Forelimb muscle (tissue), 1 donor: ENCODE measurements around the gene ZMAT3. TPM values are rescaled to one million over a fixed set of nuclear protein-coding genes. Genes with fewer than 3 reads are reported as not detected.
"Not testable (repeated sequence)": the region's sequence is repeated elsewhere in the genome, so short reads cannot be mapped to it uniquely, and the experiment has no call there.

ENCODE experiments used
- DNase-seq: peaks from one replicate; pipeline ENCODE4 v3.0.0-alpha.2; 2013; ENCODE audit warnings: low read depth
- polyA plus RNA-seq: library from polyadenylated mRNA; unstranded; fragments of 120-200 nt; gene quantifications from one replicate; pipeline ENCODE4 v1.2.1, GENCODE V29; 2013; ENCODE audit not compliant: insufficient read length

ZMAT3 gene
- polyA plus RNA-seq, 1 donor = 5.7 TPM

DNA sequence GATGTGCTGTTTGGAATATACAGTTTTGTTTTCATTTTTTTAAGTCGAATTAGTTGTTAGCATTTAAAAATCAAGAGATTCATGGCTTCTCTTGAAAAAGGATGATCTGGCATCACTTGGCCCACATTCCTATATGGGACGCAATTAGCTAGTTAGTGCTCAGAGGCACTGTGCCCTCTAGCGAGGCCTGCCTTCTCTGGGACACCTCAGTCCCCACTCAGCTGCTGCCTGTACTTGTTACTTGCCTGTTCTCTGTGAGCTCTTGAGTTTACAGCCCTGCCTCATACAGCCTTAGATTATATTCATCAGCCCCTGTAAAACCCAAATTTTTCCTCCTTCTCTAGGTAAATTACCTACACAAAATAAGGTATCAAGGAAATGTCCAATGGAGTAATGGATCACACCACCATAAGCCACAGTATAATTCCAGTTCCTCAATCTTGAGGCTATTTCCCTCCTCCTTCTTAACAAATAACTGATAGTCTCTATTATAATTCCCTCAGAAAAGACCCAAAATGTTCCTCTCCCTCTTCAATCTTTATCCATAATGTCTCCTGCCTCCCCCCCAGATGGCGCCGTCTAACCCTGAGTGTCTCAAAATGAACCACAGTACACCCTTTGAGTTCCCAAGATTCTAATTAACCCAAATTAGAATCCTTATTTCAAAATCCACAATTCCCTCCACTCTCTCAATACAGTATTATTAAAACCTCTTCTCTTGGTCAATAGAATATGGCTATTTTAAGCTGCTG, 2.7 kb downstream of the ZMAT3 start:
- DNase-seq = no peak

DNA sequence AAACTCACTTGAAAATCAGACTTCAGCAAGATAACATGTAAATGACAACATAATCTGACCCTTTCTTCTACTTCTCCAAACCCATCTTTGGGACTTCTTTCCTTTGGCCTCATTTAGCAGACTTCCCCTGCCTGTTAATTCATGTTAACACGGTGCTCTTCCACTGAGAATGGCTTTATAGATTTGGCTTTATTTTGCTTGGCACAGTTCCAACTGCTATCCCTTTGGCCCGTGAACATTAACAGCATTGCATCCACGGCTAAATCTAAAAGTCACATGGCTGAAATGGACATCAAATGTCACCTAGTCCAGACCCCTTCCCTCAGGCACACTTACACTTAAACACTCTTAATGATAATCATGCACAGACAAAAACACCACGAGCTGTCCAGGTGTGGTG, 3.8 kb downstream of the ZMAT3 start:
- DNase-seq = no peak

DNA sequence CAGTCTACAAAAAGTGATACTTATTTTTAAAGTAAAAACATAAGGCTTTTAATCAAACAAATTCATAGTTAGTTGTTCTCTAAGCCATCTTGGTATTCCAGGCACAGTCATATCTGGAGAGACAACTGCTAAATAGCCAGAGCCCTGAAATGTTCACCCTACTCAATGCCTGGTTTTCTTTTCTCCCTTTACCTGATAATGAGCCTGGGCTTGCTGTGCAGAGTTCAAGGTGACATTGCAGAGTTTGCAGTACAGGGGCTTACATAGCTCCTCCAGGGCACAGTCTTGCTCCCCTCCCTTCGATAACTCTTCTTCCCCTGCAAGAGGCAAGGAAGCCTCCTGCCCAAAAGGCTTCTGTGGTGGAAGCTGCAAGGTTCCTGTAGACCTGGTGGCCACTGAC, 4.3 kb downstream of the ZMAT3 start:
- DNase-seq = no peak

DNA sequence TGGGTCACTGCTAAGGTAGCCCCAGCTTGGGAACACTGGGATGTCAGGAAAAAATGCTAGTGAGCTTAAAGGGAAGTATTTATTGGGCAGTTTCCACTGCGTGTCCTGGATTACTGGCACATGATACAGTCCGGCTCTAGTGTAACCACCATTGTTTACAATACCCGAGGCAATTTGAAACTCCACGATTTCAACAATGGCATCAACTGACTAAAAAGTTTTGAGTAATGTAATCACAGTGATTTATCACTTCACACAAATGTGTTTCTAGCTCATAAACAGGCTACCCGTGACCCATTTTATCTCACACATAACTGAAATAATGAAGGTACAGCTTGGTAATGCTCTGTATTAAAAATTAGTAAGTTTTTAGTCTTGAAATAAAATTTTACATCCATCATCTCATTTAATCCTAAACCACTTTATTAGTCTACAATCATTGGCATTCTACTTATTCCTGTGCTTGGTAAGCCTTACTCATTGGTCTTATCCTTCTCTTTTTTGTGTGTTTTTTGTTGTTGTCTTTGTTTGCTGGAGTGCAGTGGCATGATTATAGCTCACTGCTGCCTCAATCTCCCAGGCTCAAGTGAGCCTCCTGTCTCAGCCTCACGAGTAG, 7.6 kb downstream of the ZMAT3 start:
- no peak for DNase-seq

DNA sequence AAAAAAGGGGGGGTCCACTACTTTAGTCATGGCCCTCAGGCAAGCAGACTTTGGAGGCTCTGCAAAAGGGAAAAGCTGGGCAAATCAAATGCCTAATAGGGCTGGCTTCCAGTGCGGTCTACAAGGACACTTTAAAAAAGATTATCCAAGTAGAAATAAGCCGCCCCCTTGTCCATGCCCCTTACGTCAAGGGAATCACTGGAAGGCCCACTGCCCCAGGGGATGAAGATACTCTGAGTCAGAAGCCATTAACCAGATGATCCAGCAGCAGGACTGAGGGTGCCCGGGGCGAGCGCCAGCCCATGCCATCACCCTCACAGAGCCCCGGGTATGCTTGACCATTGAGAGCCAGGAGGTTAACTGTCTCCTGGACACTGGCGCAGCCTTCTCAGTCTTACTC, 15.3 kb downstream of the ZMAT3 start:
- DNase-seq = no peak

DNA sequence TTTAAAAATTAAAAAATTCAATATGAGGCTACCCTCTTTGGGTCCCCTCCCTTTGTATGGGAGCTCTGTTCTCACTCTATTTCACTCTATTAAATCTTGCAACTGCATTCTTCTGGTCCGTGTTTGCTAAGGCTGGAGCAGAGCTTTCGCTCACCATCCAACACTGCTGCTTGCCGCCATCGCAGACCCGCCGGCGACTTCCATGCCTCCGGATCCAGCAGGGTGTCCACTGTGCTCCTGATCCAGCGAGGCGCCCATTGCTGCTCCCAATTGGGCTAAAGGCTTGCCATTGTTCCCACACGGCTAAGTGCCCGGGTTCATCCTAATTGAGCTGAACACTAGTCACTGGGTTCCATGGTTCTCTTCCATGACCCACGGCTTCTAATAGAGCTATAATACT, 17.0 kb downstream of the ZMAT3 start:
- DNase-seq = not testable (repeated sequence)

DNA sequence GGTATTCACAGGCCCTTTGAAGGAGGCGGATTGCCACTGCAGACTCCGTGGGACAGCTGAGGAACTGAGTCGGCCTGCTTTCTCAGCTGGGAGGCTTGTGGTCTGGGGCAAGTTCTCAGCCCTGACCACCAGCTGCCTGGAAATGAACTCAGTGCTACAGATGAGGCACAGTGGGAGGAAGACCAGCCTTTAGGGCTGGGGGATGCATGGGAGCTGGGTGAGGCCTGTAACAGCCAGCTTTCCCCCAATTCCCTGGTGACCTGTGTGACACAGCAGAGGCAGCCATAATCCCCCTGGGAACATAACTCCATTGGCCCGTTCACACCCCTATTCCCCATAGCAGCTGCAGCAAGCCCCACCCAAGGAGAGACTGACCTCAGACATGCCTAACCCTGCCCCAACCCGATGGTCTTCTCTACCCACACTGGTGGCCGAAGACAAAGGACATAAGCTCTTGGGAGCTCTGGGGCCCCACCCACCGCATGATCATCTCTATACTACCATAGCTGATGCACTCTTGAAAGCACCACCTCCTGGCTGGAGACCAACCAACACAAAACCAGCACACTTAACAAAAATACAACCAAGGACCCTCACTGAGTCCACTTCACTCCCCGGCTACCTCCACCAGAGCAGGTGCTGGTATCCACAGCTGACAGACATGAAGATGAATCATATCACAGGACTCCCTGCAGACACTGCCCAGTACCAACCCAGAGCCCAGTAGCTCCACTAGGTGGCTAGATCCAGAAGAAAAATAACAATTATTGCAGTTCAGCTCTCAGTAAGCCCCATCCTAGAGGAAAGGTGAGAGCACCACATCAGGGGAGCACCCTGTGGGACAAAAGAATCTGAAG, 24.9 kb downstream of the ZMAT3 start:
- no peak for DNase-seq

DNA sequence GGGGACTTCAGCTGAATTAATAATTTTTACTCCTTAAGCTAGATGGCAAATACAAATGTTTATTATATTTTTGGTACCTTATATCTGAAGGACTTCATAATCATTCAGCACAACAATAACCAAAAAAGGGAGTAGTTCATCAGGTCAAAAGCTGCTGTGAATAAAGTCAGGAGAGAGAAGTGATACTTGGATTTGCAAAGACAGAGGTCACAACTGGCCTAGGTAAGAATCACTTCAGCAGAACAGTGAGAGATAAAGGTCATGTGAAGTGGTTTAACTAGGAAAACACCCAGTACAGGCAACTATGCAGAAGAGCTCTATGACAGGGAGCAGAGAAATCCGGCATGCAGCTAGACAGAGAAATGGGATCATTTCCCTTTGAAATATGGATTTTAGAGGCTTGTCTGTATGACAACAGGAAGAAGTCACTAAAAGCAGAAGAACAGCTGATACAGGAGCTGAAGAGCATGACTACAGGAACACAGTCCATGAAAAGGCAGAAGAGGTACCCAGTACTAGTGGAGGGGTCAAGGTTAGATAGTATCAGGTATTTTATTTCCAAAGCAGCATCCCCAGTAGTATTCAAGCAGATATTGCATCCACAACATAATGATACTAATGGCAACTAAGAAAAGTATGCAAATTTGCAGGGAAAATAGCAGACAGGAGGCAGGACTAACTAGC, 25.7 kb downstream of the ZMAT3 start:
- DNase-seq = no peak

DNA sequence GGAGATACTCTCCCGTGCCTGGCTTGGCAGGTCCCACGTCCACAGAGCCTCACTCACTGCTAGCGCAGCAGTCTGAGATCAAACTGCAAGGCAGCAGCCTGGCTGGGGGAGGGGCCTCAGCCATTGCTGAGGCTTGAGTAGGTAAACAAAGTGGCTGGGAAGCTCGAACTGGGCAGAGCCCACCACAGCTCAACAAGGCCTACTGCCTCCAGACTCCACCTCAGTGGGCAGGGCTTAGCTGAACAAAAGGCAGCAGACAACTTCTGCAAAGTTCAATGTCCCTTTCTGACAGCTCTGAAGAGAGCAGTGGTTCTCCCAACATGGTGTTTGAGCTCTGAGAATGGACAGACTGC, 32.7 kb downstream of the ZMAT3 start:
- not testable (repeated sequence) for DNase-seq

DNA sequence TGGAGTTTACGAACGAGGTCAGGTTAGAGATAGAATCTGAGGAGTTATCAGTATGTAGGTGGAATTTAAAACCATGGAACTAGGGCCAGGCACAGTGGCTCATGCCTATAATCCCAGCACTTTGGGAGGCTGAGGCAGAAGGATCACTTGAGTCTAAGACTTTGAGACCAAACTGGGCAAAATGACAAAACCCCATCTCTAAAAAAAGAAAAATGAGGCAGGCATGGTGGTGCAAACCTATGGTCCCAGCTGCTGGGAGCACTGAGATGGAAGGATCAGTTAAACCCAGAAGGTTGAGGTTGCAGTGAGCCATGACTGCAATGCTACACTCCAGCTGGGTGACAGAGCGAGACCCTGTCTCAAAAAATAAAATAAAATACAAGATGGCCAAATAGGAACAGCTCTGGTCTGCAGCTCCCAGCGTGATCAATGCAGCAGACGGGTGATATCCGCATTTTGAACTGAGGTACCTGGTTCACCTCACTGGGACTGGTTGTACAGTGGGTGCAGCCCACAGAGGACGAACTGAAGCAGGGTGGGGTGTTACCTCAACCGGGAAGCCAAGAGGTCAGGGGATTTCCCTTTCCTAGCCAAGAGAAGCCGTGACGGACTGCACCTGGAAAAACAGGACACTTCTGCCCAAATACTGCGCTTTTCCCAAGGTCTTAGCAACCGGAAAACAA, 33.3 kb downstream of the ZMAT3 start:
- DNase-seq = no peak

DNA sequence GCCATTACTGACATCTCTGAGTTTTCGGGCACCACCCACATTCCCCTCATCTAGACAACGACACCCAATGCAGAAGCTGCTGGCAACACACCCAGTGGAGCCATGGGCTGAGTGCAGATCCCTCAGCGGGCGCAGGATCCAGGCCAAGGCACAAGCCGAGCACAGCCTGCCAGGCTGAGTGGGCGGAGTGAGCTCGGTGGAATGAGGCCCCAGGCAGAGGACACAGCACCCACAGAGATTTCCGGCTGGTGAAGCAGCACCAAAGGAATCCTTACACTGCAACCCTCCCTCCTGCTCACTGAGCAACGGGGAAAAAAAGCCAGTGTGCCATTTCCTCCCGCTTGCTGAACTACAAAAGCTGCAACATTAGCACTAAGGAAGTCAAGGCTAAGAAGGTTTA, 34.3 kb downstream of the ZMAT3 start:
- DNase-seq = no peak

DNA sequence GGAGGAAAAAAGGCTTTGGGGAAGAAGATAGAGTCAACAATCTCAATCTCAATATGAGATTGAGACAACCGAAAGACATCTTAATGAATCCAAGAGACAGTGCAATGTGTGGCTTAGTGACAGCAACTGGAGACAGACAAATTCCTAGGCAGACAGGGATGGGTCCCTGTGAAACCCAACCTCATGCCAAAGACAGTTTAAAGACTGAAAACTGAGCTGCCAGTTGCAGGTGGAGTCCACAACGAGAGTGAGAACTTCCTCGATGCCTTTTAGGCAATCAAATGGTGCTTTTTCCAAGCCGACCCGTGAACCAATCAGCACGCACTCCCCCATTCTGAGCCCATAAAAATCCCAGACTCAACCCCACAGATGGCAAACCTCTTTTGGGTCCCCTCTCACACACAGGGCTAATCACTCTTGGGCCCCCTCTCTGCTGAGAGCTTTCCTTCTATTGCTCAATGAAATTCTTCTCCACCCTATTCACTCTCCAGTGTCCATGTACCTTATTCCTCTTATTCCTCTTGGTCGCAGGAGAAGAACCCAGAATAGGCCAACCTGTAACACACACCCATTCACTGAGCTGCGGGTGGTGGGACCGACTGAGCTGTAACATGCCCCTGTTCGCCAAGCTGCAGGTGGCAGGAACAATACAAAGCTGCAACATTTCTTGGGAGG, 34.8 kb downstream of the ZMAT3 start:
- DNase-seq = no peak

DNA sequence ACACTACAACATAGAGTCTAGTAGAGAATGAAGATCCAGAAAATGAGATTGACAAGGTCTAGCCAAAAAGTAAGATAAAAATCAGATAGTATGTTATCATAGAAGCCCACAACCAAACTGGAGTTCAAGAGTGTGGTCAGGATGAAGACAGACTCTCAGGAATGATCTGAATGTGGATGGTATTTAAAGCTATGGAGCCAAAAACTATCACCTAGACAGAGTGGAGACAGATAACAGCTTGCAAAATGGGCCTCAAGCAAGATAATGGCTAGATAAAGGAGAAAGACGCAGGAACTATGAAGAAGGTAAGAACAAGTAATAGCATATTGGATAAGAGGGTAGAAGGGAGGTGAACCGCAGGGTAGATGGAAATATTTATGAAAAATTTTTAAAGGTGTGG, 35.4 kb downstream of the ZMAT3 start:
- DNase-seq = no peak

DNA sequence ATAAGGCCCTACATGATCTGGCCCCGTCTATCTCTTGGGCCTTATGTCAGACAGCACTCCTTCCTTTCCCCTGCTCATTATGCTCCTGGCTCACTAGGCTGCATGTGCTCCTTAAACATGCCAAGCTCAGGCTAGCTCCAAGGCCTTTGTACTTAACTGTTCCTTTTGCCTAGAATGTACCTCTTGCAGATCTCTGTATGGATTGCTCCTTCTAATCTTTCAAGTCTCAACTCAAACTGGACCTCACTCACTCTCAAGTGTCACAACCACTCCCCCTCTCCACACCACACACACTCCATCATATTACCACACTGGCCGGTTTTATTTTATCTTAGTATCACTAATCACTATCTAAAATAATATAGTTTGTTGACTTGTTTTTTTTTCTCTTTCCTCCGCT, 36.4 kb downstream of the ZMAT3 start:
- DNase-seq = no peak

DNA sequence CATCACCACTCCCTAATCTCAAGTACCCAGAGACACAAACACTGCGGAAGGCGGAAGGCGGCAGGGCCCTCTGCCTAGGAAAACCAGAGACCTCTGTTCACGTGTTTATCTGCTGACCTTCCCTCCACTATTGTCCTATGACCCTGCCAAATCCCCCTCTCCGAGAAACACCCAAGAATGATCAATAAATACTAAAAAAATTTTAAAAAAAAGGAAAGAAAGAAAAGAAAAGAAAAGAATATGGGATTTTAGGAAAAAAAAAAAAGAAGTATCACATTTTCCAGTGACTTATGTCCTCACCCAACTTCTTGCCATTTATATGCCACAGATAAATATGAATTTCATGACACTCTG, 38.3 kb downstream of the ZMAT3 start:
- not testable (repeated sequence) for DNase-seq

DNA sequence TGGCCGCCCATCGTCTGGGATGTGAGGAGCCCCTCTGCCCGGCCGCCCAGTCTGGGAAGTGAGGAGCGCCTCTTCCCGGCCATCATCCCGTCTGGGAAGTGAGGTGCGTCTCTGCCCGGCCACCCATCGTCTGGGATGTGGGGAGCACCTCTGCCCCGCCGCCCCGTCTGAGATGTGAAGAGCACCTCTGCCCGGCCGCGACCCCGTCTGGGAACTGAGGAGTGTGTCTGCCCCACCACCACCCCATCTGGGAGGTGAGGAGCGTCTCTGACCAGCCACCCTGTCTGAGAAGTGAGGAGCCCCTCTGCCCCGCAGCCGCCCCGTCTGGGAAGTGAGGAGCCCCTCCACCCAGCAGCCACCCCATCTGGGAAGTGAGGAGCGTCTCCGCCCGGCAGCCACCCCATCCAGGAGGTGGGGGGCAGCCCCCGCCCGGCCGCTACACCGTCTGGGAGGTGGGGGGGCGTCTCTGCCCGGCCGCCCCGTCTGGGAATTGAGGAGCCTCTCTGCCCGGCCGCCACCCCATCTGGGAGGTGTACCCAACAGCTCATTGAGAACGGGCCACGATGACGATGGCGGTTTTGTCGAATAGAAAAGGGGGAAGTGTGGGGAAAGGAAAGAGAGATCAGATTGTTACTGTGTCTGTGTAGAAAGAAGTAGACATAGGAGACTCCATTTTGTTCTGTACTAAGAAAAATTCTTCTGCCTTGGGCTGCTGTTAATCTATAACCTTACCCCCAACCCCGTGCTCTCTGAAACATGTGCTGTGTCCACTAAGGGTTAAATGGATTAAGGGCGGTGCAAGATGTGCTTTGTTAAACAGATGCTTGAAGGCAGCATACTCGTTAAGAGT, 38.9 kb downstream of the ZMAT3 start:
- not testable (repeated sequence) for DNase-seq

DNA sequence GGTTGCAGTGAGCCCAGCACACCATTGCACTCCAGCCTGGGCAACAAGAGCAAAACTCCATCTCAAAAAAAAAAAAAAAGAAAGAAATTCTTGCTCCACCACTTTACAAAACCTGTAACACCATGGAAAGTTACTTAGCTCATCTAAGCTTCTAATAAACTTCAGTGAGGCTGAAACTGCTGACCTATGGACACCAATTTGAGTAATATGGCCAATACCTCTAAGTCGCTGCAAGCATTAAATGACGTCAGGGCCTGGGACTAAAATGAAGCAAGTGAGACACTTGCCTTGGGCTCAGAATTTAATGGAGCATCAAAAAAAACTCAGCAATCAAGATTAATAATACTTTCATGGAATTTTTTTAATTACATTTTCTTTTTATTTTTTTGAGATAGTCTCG, 42.5 kb downstream of the ZMAT3 start:
- no peak for DNase-seq

DNA sequence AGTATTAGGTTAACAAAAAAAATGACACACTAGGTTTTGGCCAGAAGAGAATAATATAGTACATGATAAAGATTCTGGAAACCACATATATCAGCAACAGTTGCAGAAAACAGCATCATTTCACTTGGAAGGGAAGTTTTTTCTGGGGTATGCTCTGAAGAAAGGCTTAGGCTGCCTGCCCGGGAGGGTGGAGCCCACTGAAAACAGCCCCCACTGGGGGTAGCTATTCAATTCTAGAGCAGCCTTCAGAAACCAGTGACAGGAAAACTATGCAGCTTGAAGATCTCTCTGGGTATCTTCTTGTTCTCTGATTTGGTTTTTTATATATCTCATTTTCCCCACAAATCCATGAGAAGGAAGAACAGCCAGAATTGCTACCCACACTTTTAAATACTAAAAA, 43.2 kb downstream of the ZMAT3 start:
- DNase-seq = no peak

DNA sequence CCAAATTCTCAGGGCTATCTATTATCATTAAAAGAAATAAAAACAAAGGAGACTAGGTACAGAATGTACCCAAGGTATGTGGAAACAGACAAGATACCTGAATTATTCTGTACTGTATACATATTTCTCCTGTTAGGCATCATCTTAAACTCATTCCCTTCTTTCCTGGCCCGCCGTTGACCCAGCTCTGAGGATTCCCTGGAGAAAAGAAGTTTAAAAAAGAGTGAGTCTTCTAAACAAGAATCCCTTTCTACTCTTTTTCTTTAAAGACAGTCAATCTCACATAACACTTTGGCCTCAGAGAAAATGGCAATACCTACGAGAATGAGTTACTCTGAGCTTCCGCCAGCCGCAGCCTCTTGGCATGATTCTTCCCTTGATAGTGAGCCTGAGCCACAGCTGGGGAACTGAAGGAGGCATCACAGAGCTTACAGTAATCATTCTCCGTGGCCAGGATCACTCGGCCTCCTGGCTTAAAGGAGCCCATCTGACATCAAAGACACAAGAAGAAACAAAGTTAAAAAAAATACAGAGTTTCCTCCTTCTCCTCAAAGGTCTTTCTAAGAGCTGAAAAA, 44.2 kb downstream of the ZMAT3 start:
- DNase-seq = no peak

DNA sequence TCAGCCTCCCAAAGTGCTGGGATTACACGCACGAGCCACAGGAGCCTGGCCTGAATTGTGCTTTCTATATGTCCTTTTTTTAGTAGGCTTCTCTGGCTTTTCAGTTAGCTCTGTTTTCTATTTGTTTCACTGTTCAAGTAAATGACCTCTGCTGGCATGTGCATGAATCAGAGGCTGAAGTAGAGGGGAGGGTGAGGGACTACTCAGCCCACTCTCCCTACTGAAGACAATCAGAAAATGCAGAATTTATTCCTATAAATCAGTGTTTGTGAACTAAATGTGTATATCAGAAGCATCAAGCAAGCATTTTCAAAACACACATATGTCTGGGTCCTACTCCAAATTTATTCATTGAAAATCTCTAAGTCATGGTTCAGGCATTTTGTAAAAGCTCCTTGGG, 45.0 kb downstream of the ZMAT3 start:
- DNase-seq = no peak
